Stimulated activated CD8-positive, alpha-beta memory T cell treated with anti-CD3 and anti-CD28 coated beads, Interleukin-12 subunit alpha, Interleukin-12 subunit beta, amount 100 ng/mL, for 1 hour (primary cell): Measurements from ENCODE around the gene NIPAL4.

Experiments used
- DNase-seq: peaks from one replicate; pipeline ENCODE4 v3.0.0-alpha.2; 2020; ENCODE audit warnings: low read depth

NIPAL4 gene

DNA sequence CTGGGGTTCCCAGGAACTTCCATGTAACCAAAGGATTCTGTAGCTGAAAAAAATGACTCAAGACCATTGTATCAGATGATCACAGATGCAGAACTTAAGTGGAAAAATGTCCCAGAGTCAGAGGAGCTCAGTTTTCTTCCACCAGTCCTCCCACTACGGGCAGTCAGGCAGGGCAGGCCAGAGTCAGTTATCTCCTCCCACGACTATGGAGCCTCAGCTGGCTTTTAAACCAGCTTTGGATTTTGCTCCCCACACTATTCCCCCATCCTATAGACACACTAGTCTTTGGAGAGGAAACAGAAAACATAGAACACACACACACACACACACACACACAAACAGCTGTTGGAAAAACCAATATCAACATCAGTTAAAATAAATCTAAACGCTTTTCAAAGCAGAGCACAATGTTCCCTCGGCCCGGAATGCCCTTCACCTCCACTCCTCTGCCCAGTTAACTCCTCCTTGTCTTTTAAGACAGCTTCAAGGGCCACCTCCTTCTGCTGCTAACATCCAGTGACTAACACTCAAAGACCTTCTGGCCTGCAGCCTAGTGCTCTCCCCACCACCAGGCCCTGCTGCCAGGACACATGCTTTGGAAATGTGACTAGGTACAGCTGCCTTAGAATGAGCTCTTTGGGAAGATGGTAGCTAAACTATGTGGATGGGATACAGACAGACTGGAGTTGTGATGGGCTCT is 56.8 kb downstream of the NIPAL4 start:
- DNase-seq: no peak

DNA sequence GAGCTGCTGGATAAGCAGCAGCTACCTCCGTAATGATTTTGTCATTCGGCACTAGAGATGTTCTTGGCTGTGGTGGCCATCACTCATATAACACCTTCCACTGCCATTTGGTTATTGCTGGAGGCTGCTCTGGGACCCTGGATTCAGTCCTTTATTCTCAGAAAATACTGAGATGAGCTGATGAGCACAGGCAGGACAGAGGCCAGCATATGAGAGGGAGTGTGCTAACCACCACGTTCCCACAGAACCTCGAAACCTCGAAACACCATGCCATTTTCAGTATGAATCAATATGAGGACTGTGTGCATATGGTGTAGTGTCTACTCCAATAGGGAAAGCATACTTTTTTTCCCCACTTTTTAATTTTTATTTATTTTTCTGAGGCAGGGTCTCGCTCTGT is 59.0 kb downstream of the NIPAL4 start:
- no peak for DNase-seq

DNA sequence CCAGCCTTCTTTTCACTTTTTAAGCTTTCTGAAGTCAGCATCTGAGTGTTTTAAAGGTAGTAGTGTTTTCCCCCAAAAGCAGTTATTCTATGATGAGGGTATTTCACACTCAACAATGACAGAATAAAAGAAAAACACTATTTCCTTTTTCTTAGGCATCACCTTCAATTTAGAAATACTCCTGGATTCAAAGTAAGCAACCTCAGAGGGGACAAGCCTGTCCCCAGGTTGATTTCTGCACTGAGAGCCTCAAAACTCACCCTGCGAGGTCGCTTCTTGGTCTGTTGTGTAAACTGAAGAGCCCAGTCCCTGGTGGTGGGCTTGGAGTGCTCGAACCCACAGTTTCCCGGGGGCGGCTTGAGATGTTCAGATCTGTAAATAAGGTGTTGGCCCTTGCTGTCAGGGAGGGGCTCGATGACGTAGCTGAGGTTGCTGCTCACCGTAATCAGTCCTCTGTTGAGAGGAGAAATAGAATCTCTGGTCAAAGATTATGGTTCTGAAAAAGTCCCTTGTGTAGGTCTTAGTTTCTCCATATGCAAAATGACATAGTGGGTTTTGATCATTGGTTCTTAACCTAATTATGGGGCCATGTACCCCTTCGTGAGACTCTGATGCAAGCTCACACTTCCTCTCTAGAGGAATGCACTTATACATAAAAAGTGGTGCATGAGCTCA is 59.7 kb downstream of the NIPAL4 start:
- no peak for DNase-seq

DNA sequence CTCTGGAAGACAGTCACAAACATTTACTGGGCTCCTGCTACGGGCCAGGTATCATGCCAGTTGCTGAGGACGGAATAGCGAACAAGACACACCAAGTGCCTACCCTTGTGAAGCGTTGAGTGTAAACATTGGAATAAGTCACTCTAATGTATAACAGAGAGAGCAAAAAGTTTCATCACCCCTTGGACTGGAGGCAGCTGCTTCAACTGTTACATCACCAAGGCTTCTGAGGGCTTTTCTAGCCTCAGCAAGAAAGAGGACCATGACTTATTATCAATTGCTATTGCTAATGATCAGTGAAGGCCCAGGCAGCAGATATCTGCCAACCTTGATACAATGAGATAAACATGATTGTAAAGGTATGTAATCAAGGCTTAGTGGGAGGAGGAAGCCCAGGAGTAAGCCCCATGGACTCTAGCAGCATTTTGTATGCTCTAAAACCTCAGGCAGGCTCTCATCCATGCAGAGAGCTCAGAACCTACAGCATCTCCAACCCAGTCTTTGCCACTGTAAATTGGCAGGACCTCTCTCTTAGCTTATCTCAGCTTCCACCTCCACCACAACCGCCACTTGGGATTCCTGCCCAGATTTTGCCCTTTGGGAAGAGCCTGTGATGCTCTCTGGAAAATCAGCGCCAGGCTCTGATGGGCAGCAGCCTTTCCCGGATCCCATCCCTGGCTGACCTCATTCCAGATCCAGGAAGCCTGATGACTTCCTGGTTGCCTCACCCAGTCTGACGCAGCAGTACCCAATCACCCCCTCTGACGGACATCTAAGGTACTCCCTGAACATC is 61.1 kb downstream of the NIPAL4 start:
- no peak for DNase-seq

DNA sequence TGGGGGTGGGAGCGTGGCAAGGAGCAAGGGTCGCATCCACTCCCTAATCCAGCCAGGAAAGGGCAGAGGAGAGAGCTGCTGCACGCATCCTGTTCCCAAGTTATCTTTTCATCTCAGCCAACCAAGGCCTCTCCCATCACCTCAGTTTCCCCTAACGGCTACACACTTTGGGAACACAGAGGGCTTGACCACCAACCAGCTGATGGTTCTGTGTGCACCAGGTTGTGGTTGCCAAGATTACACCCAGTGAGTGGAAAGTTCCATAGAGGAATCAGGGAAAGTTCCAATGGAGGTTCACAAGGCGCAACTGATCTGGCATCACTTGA is 61.7 kb downstream of the NIPAL4 start:
- DNase-seq: no peak

DNA sequence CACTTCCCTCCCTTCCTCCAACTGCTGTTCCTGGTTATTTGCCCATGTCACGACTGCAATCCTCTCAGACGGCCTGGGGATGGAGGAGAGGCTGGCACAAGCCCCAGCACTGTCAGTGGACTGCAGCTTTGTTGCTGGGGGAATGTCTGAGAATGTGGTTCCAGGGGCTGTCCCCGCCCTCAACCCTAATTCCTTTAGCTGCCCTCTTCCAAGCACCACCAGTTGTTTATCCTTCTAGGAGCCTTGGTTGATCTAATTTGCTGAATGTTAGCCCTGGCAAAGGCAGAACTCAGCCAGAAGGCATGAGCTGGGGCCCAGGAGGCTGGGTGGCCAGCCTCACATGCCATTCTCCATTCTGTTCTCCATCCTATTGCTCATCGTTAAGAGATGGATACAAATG is 64.0 kb downstream of the NIPAL4 start:
- no peak for DNase-seq
